ENCODE data around the gene FAM47E.

DNA sequence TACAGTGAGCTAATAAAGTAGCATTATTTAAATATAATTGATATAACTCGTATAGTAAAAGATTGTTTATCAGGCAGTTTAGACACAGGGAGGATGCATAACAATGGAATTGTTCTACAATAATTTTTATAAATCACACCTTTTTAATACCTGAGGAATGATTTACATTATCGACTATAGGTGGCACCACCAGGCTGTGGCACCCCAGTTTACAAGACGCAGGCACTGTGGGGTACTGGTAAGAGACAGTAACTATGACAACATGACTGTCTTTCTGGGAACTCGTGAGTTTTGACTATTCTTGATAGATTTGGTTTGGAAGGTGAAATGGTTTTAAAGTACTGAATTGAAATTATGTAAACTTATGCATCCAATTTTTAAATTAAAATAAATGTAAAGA, 27.9 kb downstream of the FAM47E start:
- TF ChIP-seq, protein P1, sequence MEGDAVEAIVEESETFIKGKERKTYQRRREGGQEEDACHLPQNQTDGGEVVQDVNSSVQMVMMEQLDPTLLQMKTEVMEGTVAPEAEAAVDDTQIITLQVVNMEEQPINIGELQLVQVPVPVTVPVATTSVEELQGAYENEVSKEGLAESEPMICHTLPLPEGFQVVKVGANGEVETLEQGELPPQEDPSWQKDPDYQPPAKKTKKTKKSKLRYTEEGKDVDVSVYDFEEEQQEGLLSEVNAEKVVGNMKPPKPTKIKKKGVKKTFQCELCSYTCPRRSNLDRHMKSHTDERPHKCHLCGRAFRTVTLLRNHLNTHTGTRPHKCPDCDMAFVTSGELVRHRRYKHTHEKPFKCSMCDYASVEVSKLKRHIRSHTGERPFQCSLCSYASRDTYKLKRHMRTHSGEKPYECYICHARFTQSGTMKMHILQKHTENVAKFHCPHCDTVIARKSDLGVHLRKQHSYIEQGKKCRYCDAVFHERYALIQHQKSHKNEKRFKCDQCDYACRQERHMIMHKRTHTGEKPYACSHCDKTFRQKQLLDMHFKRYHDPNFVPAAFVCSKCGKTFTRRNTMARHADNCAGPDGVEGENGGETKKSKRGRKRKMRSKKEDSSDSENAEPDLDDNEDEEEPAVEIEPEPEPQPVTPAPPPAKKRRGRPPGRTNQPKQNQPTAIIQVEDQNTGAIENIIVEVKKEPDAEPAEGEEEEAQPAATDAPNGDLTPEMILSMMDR (IDR thresholded peaks at IDR 0.05), result peak in 1 of 12 donors; percentile 16
- no peak for TF ChIP-seq POLR2A (IDR thresholded peaks at IDR 0.05)

Data from heart left ventricle (tissue), 13 donors.